ENCODE data around the gene CMTM4.

DNA sequence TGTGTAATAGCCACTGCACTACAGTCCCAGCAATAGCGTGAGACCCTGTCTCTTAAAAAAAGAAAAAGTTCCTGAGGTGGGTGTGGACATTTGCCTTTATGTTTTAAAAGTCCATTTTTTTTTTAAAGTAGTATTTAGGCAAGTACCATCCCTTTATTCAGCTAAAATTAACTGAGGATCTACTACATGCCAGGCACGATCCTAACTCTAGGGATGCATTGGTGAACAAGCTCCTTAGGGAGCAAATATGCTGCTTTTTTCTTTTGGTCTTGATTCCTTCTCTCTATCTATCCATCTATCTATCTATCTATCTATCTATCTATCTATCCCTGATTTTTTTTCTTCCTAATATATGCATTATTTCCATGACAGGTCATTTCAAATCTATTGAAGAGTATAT, 47.4 kb downstream of the CMTM4 start:
- TF ChIP-seq CTCF (optimal IDR thresholded peaks at IDR 0.05 in 1 of 3, IDR thresholded peaks at IDR 0.05 in 1 of 3, conservative IDR thresholded peaks at IDR 0.05 in 1 of 3; ENCODE audit: extremely low read depth in 1 of 3, insufficient read depth in 2 of 3, low read length in 3 of 3) (no peak), EZH2 (IDR thresholded peaks at IDR 0.05; ENCODE audit: low read length) (no peak)
